Astrocyte (in vitro differentiated cells and primary cell): ENCODE measurements around the gene C1QTNF2.

Experiments used
- EZH2 ChIP-seq: IDR thresholded peaks from 2 replicates; pipeline ENCODE4 v1.6.1; 2012; ENCODE audit warnings: mild to moderate bottlenecking, low read length, inconsistent platforms; ENCODE audit not compliant: insufficient read depth
- TF ChIP-seq, protein P1 (sequence below): IDR thresholded peaks from 2 replicates; pipeline ENCODE4 v1.5.1; 2011; ENCODE audit warnings: low read depth, mild to moderate bottlenecking, inconsistent platforms, low read length, moderate library complexity; ENCODE audit not compliant: insufficient read depth

DNA sequence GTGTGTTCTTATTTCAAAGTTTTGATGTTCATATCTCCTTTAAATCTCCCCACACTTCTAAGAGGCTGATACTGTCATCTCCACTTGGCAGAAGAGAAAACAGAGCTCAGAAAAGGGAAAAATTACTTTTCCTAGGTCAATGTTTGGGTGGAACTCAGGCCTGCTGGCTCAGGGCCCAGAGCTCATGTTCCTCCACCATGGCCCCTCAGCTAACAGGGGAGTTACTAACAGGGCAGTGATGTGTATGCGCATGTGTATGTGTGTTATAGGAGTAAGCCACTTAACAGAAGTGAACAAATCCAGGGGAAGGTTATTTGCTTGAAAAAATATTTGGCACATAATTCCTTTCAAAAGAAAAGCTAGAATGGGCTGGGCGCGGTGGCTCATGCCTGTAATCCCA lies 2.5 kb downstream of the C1QTNF2 start:
- TF ChIP-seq, protein P1, sequence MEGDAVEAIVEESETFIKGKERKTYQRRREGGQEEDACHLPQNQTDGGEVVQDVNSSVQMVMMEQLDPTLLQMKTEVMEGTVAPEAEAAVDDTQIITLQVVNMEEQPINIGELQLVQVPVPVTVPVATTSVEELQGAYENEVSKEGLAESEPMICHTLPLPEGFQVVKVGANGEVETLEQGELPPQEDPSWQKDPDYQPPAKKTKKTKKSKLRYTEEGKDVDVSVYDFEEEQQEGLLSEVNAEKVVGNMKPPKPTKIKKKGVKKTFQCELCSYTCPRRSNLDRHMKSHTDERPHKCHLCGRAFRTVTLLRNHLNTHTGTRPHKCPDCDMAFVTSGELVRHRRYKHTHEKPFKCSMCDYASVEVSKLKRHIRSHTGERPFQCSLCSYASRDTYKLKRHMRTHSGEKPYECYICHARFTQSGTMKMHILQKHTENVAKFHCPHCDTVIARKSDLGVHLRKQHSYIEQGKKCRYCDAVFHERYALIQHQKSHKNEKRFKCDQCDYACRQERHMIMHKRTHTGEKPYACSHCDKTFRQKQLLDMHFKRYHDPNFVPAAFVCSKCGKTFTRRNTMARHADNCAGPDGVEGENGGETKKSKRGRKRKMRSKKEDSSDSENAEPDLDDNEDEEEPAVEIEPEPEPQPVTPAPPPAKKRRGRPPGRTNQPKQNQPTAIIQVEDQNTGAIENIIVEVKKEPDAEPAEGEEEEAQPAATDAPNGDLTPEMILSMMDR = no peak
- TF ChIP-seq EZH2 = no peak
